22Rv1 (cell line): ENCODE results near the gene GAB2.

Experiments used
- CTCF ChIP-seq: fragments of 450-650 bp; IDR thresholded peaks from 2 replicates; pipeline ENCODE4 v1.5.1; 2017; ENCODE audit warnings: mild to moderate bottlenecking
- ZFX ChIP-seq: fragments of 450-650 bp; IDR thresholded peaks from 2 replicates; pipeline ENCODE4 v1.6.1; 2017; ENCODE audit warnings: antibody characterized with exemption, borderline replicate concordance

- TF ChIP-seq CTCF (no peak), ZFX (no peak)
Measured at GRCh38 chr11:78202733-78203167, 214.9 kb downstream of the GAB2 start.
